Parathyroid adenoma (tissue), 2 donors: ENCODE results near the gene CNIH1.

ENCODE experiments used
- H2AFZ ChIP-seq: fragments of 300-600 bp; sonication (generic); one replicate; pipeline ENCODE4 v1.7.0; 2017; ENCODE audit warnings: antibody characterized with exemption, mild to moderate bottlenecking
- H3K27ac ChIP-seq: fragments of 300-600 bp; sonication (generic); one replicate; pipeline ENCODE4 v1.7.0; 2017
- H3K27me3 ChIP-seq: fragments of 300-600 bp; sonication (generic); one replicate; pipeline ENCODE4 v1.7.0; 2017; ENCODE audit warnings: low read length; ENCODE audit not compliant: control insufficient read depth, insufficient read depth
- H3K36me3 ChIP-seq: fragments of 300-600 bp; sonication (generic); one replicate; pipeline ENCODE4 v1.7.0; 2017; ENCODE audit warnings: low read length; ENCODE audit not compliant: control insufficient read depth, insufficient read depth
- H3K4me1 ChIP-seq: fragments of 300-600 bp; sonication (generic); one replicate; pipeline ENCODE4 v1.7.0; 2017; ENCODE audit warnings: control low read depth
- H3K4me2 ChIP-seq: fragments of 300-600 bp; sonication (generic); one replicate; pipeline ENCODE4 v1.7.0; 2017; ENCODE audit warnings: low read length
- H3K4me3 ChIP-seq: fragments of 300-600 bp; sonication (generic); one replicate; pipeline ENCODE4 v1.7.0; 2017; ENCODE audit warnings: low read depth, low read length
- H3K79me2 ChIP-seq: fragments of 300-600 bp; sonication (generic); one replicate; pipeline ENCODE4 v1.7.0; 2017; ENCODE audit warnings: control low read depth
- H3K9ac ChIP-seq: fragments of 300-600 bp; sonication (generic); one replicate; pipeline ENCODE4 v1.7.0; 2017; ENCODE audit warnings: mild to moderate bottlenecking
- H3K9me3 ChIP-seq: fragments of 300-600 bp; sonication (generic); one replicate; pipeline ENCODE4 v1.7.0; 2017; ENCODE audit warnings: low read length; ENCODE audit not compliant: control insufficient read depth
- CTCF ChIP-seq: fragments of 300-600 bp; sonication (generic); IDR thresholded peaks from one replicate; pipeline ENCODE4 v1.7.0; 2017; ENCODE audit warnings: antibody characterized with exemption, mild to moderate bottlenecking
- donor health status: primary hyperparathyroidism.

The CNIH1 gene

GRCh38 chr14:54451121-54451601, 10.0 kb upstream of the CNIH1 start:
- Histone ChIP-seq H3K27ac (no peak overlapping the region), H3K27me3 (no peaks in the 10 kb centered on the region)

DNA sequence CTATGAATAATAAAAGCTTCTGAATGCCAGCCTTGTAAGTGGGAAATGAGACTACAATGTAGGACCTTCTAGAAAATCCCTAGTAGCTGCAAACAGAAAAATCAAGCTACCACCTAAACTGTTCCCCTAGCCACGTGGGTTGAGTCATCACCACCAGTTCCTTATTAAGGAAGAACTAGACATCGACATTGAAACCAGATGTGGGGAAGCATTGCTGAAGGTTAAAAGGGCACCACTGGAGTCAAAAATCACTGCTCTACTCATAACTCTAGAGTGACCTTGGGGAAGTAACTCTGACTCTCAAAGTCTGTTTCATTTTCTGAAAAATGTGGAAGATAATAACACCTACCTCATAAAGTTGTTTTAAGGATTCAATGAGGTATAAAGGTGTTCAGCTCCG, 9.4 kb upstream of the CNIH1 start:
- Histone ChIP-seq H3K4me3 (no peak overlapping the region), H3K9ac (no peak overlapping the region), H3K4me2 (no peak overlapping the region), H3K36me3 (no peaks in the 10 kb centered on the region), H3K79me2 (no peaks in the 10 kb centered on the region), H3K9me3 (no peaks in the 10 kb centered on the region), H2AFZ (no peak overlapping the region), H3K27me3 (no peaks in the 10 kb centered on the region), H3K4me1 (peaks cover 4% of the 10 kb centered on the region), H3K27ac (no peak overlapping the region)
- no peak for TF ChIP-seq CTCF

More at GRCh38 chr14:54451121-54451601, 10.0 kb upstream of the CNIH1 start:
- H3K36me3 ChIP-seq, result no peaks in the 10 kb centered on the region
- H3K4me1 ChIP-seq, result peaks cover 3% of the 10 kb centered on the region
- no peak overlapping the region for H2AFZ ChIP-seq
- no peak for TF ChIP-seq CTCF
- no peaks in the 10 kb centered on the region for H3K79me2 ChIP-seq
- H3K4me2 ChIP-seq, result no peak overlapping the region
- H3K9ac ChIP-seq, result no peak overlapping the region
- H3K9me3 ChIP-seq, result no peaks in the 10 kb centered on the region
- H3K4me3 ChIP-seq, result no peak overlapping the region

GRCh38 chr14:54447231-54447692, 6.1 kb upstream of the CNIH1 start:
- no peak overlapping the region for H2AFZ ChIP-seq
- H3K9me3 ChIP-seq, result no peaks in the 10 kb centered on the region
- H3K4me3 ChIP-seq, result no peak overlapping the region
- peaks cover 4% of the 10 kb centered on the region for H3K4me1 ChIP-seq
- no peaks in the 10 kb centered on the region for H3K79me2 ChIP-seq
- TF ChIP-seq CTCF, result no peak
- H3K9ac ChIP-seq, result no peak overlapping the region
- H3K27ac ChIP-seq, result no peak overlapping the region
- no peak overlapping the region for H3K4me2 ChIP-seq
- no peaks in the 10 kb centered on the region for H3K27me3 ChIP-seq
- H3K36me3 ChIP-seq, result no peaks in the 10 kb centered on the region

- H3K4me3 ChIP-seq, result no peak overlapping the region
These were observed 5.1 kb upstream of the CNIH1 start for GRCh38 chr14:54446161-54446693.

More at GRCh38 chr14:54446161-54446693, 5.1 kb upstream of the CNIH1 start:
- Histone ChIP-seq H3K79me2 (no peaks in the 10 kb centered on the region), H3K27ac (no peak overlapping the region), H3K4me2 (no peak overlapping the region), H2AFZ (peak overlapping the region; percentile 16), H3K36me3 (no peaks in the 10 kb centered on the region), H3K4me1 (peaks cover 4% of the 10 kb centered on the region), H3K9ac (no peak overlapping the region), H3K27me3 (no peaks in the 10 kb centered on the region), H3K9me3 (no peaks in the 10 kb centered on the region)
- TF ChIP-seq CTCF, result no peak
